Measurements from ENCODE around the gene ATP6V0A1.
"Not testable (repeated sequence)": the region's sequence is repeated elsewhere in the genome, so short reads cannot be mapped to it uniquely, and the experiment has no call there.

Gene ATP6V0A1

DNA sequence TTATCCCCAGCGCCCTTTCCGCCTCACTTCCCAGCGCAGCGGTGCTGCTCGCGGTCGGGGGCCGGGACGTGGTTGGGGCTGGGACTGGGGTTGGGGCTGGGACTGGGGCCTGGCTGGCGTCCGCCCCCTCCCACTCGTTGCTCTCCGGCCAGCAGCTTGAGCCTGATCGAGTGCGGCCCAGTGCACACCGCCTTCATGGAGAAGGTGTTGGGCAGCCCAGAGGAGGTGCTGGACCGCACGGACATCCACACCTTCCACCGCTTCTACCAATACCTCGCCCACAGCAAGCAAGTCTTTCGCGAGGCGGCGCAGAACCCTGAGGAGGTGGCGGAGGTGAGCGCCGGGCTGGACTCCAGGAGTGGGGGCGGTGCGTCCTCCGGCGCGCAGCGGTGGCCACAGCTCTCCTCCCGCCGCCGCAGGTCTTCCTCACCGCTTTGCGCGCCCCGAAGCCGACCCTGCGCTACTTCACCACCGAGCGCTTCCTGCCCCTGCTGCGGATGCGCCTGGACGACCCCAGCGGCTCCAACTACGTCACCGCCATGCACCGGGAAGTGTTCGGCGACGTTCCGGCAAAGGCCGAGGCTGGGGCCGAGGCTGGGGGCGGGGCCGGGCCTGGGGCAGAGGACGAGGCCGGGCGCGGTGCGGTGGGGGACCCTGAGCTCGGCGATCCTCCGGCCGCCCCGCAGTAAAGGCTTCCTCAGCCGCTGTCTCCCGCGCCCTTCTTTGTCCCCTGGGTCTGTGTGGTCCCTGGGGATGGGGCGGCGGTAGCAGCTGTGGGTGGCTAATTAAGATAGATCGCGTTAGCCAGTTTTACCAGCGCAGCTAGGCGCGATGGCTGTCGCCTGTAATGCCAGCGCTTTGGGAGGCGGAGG is 95.8 kb downstream of the ATP6V0A1 start:
- DNase-seq (ENCODE audit: low spot score) = peak; percentile 95
- TF ChIP-seq, protein P1, sequence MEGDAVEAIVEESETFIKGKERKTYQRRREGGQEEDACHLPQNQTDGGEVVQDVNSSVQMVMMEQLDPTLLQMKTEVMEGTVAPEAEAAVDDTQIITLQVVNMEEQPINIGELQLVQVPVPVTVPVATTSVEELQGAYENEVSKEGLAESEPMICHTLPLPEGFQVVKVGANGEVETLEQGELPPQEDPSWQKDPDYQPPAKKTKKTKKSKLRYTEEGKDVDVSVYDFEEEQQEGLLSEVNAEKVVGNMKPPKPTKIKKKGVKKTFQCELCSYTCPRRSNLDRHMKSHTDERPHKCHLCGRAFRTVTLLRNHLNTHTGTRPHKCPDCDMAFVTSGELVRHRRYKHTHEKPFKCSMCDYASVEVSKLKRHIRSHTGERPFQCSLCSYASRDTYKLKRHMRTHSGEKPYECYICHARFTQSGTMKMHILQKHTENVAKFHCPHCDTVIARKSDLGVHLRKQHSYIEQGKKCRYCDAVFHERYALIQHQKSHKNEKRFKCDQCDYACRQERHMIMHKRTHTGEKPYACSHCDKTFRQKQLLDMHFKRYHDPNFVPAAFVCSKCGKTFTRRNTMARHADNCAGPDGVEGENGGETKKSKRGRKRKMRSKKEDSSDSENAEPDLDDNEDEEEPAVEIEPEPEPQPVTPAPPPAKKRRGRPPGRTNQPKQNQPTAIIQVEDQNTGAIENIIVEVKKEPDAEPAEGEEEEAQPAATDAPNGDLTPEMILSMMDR (IDR thresholded peaks at IDR 0.05; ENCODE audit: extremely low read depth, missing control alignments) = no peak

GRCh38 chr17:42555122-42555622 is 96.5 kb downstream of the ATP6V0A1 start:
- TF ChIP-seq, protein P1 (IDR thresholded peaks at IDR 0.05; ENCODE audit: extremely low read depth, missing control alignments) = no peak
- no peak for DNase-seq (ENCODE audit: low spot score)

DNA sequence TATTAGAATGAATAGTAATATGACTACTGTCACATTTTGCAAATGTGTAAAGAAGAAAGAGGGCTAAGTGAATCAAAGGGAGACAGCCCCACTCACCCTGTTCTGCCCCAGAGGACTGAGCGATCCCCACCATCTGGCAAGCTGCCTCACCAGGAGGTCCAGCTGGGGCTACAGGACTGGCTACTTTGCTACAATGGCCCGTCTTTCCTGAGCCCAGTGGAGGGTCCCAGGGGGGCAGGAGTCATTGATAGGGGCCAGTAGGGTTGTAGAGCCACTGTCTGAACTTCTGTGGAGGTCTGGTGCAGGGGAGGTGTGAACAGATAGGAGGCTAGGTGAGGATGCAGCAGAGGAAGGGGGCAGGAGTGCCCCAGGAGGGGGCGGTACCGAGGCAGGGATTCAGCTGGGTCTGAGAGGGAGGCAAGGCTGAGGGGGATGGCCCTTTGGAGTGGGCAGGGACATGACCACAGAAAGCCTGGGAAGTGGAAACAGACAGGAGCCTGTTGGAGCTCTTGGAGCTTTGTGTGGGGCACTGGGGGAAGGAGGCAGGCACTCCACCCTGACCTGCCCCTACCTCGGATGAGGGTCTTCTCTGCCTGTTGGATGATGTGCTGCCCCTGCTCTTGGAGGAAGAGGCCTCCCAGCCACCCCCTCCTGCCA is 97.4 kb downstream of the ATP6V0A1 start:
- not testable (repeated sequence) for DNase-seq (ENCODE audit: low spot score)

GRCh38 chr17:42559075-42559474 is 100.4 kb downstream of the ATP6V0A1 start:
- TF ChIP-seq, protein P1 (IDR thresholded peaks at IDR 0.05; ENCODE audit: extremely low read depth, missing control alignments) = no peak
- no peak for DNase-seq (ENCODE audit: low spot score)

DNA sequence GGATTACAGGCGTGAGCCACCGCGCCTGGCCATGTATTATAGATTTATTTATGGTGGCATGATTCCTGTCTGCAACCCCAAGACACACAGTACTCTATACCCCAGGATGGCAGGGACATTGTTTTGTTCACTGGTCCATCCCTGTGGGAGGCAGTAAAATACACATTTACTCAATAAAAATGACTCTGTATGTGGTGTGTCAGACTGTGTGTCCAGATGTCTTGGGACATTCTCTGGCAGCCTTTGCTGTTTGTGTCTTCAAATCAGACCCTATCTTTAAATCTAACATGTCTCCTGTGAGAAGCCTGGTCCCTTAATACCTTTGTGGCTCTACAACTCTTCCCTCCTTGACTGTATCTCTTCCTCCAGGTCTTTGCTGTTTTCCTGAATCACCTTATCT is 101.6 kb downstream of the ATP6V0A1 start:
- no peak for DNase-seq (ENCODE audit: low spot score)
- TF ChIP-seq, protein P1 (IDR thresholded peaks at IDR 0.05; ENCODE audit: extremely low read depth, missing control alignments) = no peak

GRCh38 chr17:42561897-42562387 is 103.3 kb downstream of the ATP6V0A1 start, which contains the start of gene COASY:
COASY (plus strand) TSS chr17:42562148; CDS start chr17:42562623, 475 bp downstream.
- TF ChIP-seq, protein P1 (IDR thresholded peaks at IDR 0.05; ENCODE audit: extremely low read depth, missing control alignments) = no peak
- DNase-seq (ENCODE audit: low spot score) = peak; percentile 96

GRCh38 chr17:42562388-42563142 is 103.9 kb downstream of the ATP6V0A1 start:
- TF ChIP-seq, protein P1 (IDR thresholded peaks at IDR 0.05; ENCODE audit: extremely low read depth, missing control alignments) = no peak
- DNase-seq (ENCODE audit: low spot score) = no peak
